Spleen (tissue), 7 donors: ENCODE measurements around the gene WDR74.

Experiments used
- POLR2A ChIP-seq, 3 donors: fragments of 450-650 bp; IDR thresholded peaks; one replicate each; pipeline ENCODE4 v1.5.1; 2017; ENCODE audit warnings: antibody characterized with exemption in 3 of 3, mild to moderate bottlenecking in 1 of 3
- POLR2AphosphoS5 ChIP-seq, 3 donors: sonication (generic); formaldehyde crosslinking; IDR thresholded peaks; one replicate each; pipeline ENCODE4 v1.5.1; 2017; ENCODE audit warnings: antibody characterized with exemption in 3 of 3
- TF ChIP-seq, protein P1 (sequence below), 11 experiments: fragments of 200-600 bp in 7 of 11; fragments of 450-650 bp in 4 of 11; sonication (generic) in 4 of 11; IDR thresholded peaks in 8 of 11; conservative IDR thresholded peaks in 3 of 11; 1 replicate in 7 of 11; 2 replicates in 4 of 11; pipeline versions ENCODE4 v1.4.0 to v1.8.0; 2016 to 2021; ENCODE audit warnings: antibody characterized with exemption in 11 of 11, inconsistent platforms in 4 of 11, mild to moderate bottlenecking in 1 of 11
- donor health status: DM: no; HTN: no; CAD: no; lungs with moderate emphysema.
- donor health status: DM: no; HTN: no; CAD: no.
- donor health status: DM: no; HTN: no; CAD: no.

- TF ChIP-seq, protein P1, sequence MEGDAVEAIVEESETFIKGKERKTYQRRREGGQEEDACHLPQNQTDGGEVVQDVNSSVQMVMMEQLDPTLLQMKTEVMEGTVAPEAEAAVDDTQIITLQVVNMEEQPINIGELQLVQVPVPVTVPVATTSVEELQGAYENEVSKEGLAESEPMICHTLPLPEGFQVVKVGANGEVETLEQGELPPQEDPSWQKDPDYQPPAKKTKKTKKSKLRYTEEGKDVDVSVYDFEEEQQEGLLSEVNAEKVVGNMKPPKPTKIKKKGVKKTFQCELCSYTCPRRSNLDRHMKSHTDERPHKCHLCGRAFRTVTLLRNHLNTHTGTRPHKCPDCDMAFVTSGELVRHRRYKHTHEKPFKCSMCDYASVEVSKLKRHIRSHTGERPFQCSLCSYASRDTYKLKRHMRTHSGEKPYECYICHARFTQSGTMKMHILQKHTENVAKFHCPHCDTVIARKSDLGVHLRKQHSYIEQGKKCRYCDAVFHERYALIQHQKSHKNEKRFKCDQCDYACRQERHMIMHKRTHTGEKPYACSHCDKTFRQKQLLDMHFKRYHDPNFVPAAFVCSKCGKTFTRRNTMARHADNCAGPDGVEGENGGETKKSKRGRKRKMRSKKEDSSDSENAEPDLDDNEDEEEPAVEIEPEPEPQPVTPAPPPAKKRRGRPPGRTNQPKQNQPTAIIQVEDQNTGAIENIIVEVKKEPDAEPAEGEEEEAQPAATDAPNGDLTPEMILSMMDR (IDR thresholded peaks at IDR 0.05 in 8 of 11, conservative IDR thresholded peaks at IDR 0.05 in 3 of 11), result no peak
- no peak for TF ChIP-seq POLR2A (IDR thresholded peaks at IDR 0.05)
- TF ChIP-seq POLR2AphosphoS5 (IDR thresholded peaks at IDR 0.05), result no peak
Observed at GRCh38 chr11:62844154-62844553, 4.8 kb upstream of the WDR74 start.
